Colonic mucosa (tissue), 4 donors: ENCODE measurements around the gene AGPAT3. TPM values are rescaled to one million over a fixed set of nuclear protein-coding genes. Genes with fewer than 3 reads are reported as not detected.

Source experiments
- DNase-seq: peaks from one replicate; pipeline ENCODE4 v3.0.0-alpha.2; 2020
- H3K27ac ChIP-seq: fragments of 200-600 bp; one replicate; pipeline ENCODE4 v1.8.0; 2021
- H3K27me3 ChIP-seq: fragments of 200-600 bp; one replicate; pipeline ENCODE4 v1.8.0; 2021
- H3K36me3 ChIP-seq: fragments of 200-600 bp; one replicate; pipeline ENCODE4 v1.8.0; 2021
- H3K4me1 ChIP-seq: fragments of 200-600 bp; one replicate; pipeline ENCODE4 v1.8.0; 2021; ENCODE audit warnings: mild to moderate bottlenecking
- H3K4me3 ChIP-seq: fragments of 200-600 bp; one replicate; pipeline ENCODE4 v1.8.0; 2021
- H3K9ac ChIP-seq, 2 donors: one replicate each; pipeline ENCODE4 v1.7.0; 2013; ENCODE audit warnings: control low read depth in 2 of 2, low read depth in 2 of 2, low read length in 2 of 2
- H3K9me3 ChIP-seq: fragments of 200-600 bp; one replicate; pipeline ENCODE4 v1.8.0; 2021
- CTCF ChIP-seq: fragments of 200-600 bp; IDR thresholded peaks from one replicate; pipeline ENCODE4 v1.8.0; 2022; ENCODE audit warnings: antibody characterized with exemption, mild to moderate bottlenecking
- intact Hi-C: fragments of 100-400 bp; cut with DNase I; formaldehyde crosslinking; loops from one replicate; pipeline ENCODE4 v1.14.1; 2022
- total RNA-seq, 2 donors: library from RNA; stranded (reverse); fragmentation: NEBNext Ultra II Directional in 1 of 2; extraction: Animal tissue kit (Norgen Biotek cat#: 25700) in 1 of 2; gene quantifications; one replicate each; pipeline ENCODE4 v1.2.1, GENCODE V29; 2021
- donor health status: healthy.
- donor health status: DM: no; HTN: no; CAD: no.
- donor health status: DM: no; HTN: no; CAD: no.

AGPAT3 gene
- total RNA-seq, 2 donors from 2014 or later: 82.2 to 101 TPM

DNA sequence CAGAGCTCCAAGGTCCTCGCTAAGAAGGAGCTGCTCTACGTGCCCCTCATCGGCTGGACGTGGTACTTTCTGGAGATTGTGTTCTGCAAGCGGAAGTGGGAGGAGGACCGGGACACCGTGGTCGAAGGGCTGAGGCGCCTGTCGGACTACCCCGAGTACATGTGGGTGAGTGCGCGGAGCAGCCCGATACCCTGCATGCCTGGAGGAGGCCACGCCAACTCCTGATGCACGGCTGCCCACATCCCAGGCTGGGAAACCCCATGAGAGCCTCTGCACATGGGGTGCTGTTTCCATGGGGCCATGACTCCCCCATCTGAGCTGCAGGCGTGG lies 104.1 kb downstream of the AGPAT3 start:
- H3K36me3 ChIP-seq: peaks cover 10% of the 10 kb centered on the region
- no peaks in the 10 kb centered on the region for H3K9me3 ChIP-seq
- no peak overlapping the region for H3K9ac ChIP-seq
- intact Hi-C loops: no loop called here
- H3K27ac ChIP-seq: no peak overlapping the region
- H3K4me1 ChIP-seq: no peaks in the 10 kb centered on the region
- no peak for TF ChIP-seq CTCF
- H3K27me3 ChIP-seq: no peaks in the 10 kb centered on the region
- no peak overlapping the region for H3K4me3 ChIP-seq
- DNase-seq: no peak

GRCh38 chr21:43970551-43970950 lies 105.5 kb downstream of the AGPAT3 start:
- intact Hi-C loops: no loop called here
- TF ChIP-seq CTCF: no peak

DNA sequence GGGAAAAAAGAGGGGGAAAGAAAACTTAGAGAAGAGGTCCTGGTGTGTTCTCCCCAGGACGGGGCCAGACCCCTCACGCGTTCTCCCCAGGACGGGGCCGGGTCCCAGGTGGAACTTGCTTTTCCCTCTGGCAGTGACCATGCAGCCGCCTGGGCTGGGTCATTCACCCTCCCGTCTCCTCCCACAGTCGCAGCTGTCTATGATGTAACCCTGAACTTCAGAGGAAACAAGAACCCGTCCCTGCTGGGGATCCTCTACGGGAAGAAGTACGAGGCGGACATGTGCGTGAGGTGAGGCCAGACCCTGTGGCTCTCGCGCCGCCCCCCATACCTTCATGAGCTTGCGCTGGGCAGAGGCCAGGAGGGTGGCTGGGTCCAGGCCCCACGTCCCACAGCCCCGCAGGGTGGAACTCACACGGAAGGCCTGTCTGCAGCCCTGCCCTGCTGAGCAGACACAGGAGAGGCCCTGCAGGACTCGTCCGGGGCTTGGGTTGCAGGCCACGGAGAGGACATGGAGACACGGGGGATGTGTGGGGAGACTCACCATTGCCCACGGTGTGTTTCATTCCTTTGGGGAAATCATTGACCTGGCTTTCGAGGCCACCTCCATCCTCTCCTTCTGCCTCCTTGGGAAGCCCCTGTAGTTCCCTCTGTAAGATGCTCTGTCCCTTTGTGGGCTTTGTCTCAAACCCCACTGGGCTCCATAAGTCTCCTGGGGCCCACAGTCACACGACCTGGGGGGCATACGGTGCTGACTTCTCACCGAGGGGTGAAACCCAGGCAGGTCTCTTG lies 106.4 kb downstream of the AGPAT3 start:
- Histone ChIP-seq H3K4me3 (no peak overlapping the region), H3K4me1 (no peaks in the 10 kb centered on the region), H3K9me3 (no peaks in the 10 kb centered on the region), H3K9ac (no peak overlapping the region), H3K36me3 (peaks cover 10% of the 10 kb centered on the region), H3K27ac (no peak overlapping the region), H3K27me3 (no peaks in the 10 kb centered on the region)
- no peak for DNase-seq
- intact Hi-C loops: no loop called here
- no peak for TF ChIP-seq CTCF

More at GRCh38 chr21:43970551-43970950, 105.5 kb downstream of the AGPAT3 start:
- no peaks in the 10 kb centered on the region for H3K9me3 ChIP-seq
- no peak overlapping the region for H3K9ac ChIP-seq
- DNase-seq: no peak
- H3K36me3 ChIP-seq: peaks cover 10% of the 10 kb centered on the region
- no peak overlapping the region for H3K4me3 ChIP-seq
- no peaks in the 10 kb centered on the region for H3K27me3 ChIP-seq
- no peak overlapping the region for H3K27ac ChIP-seq
- H3K4me1 ChIP-seq: no peaks in the 10 kb centered on the region

DNA sequence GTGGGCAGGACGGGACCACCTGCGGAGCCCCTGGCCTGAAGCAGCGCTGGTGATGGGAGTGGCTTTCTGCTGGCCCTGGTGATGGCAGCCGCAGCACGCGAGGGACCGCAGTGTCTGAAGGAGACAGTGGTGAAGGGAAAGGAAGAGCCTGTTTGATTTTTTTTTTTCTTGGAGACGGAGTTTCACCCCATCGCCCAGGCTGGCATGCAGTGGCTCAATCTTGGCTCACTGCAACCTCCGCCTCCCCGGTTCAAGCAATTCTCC lies 106.9 kb downstream of the AGPAT3 start:
- no peak overlapping the region for H3K4me3 ChIP-seq
- H3K9ac ChIP-seq: no peak overlapping the region
- H3K4me1 ChIP-seq: no peaks in the 10 kb centered on the region
- no peak for DNase-seq
- H3K36me3 ChIP-seq: peaks cover 10% of the 10 kb centered on the region
- TF ChIP-seq CTCF: no peak
- intact Hi-C loops: no loop called here
- no peaks in the 10 kb centered on the region for H3K27me3 ChIP-seq
- H3K9me3 ChIP-seq: no peaks in the 10 kb centered on the region
- no peak overlapping the region for H3K27ac ChIP-seq

- DNase-seq: no peak
- no peak overlapping the region for H3K27ac ChIP-seq
These were observed 108.0 kb downstream of the AGPAT3 start for GRCh38 chr21:43972850-43973633.

More at GRCh38 chr21:43972850-43973633, 108.0 kb downstream of the AGPAT3 start:
- intact Hi-C loops: no loop called here
- Histone ChIP-seq H3K36me3 (peaks cover 10% of the 10 kb centered on the region), H3K4me1 (no peaks in the 10 kb centered on the region), H3K9me3 (no peaks in the 10 kb centered on the region), H3K27me3 (no peaks in the 10 kb centered on the region), H3K4me3 (no peak overlapping the region), H3K9ac (no peak overlapping the region)
- TF ChIP-seq CTCF: no peak
